Activated CD4-positive, alpha-beta memory T cell treated with anti-CD3 and anti-CD28 coated beads for 36 hours (primary cell): Measurements from ENCODE around the gene IFIT2. TPM values are rescaled to one million over a fixed set of nuclear protein-coding genes. Genes with fewer than 3 reads are reported as not detected.

ENCODE experiments used
- CTCF ChIA-PET: fragments of 350-600 bp; sonication (Branson Sonifier 250); formaldehyde crosslinking; loops from one replicate; lab custom pipeline; 2021; ENCODE audit warnings: antibody characterized with exemption, inconsistent platforms; lab: Charles Lee
- POLR2A ChIA-PET: fragments of 350-600 bp; sonication (Branson Sonifier 250); formaldehyde crosslinking; loops from one replicate; lab custom pipeline; 2021; ENCODE audit warnings: antibody characterized with exemption; lab: Charles Lee
- DNase-seq: peaks from one replicate; pipeline ENCODE4 v3.0.0-alpha.2; 2020
- H3K27ac Mint-ChIP-seq: one replicate; pipeline ENCODE4 v1.8.0; 2021; ENCODE audit warnings: mixed read lengths
- H3K27me3 Mint-ChIP-seq: one replicate; pipeline ENCODE4 v1.8.0; 2021; ENCODE audit warnings: mixed read lengths
- H3K36me3 Mint-ChIP-seq: one replicate; pipeline ENCODE4 v1.8.0; 2021; ENCODE audit warnings: mixed read lengths
- H3K4me1 Mint-ChIP-seq: one replicate; pipeline ENCODE4 v1.8.0; 2021; ENCODE audit warnings: low read depth, mixed read lengths
- H3K4me3 Mint-ChIP-seq: one replicate; pipeline ENCODE4 v1.8.0; 2021; ENCODE audit warnings: mild to moderate bottlenecking, mixed read lengths
- H3K9me3 Mint-ChIP-seq: one replicate; pipeline ENCODE4 v1.8.0; 2021; ENCODE audit warnings: mixed read lengths
- intact Hi-C: fragments of 100-400 bp; cut with micrococcal nuclease; formaldehyde crosslinking; loops from one replicate; pipeline ENCODE4 v1.15.1; 2023
- total RNA-seq, 2 experiments: library from RNA; stranded (reverse); gene quantifications; one replicate each; pipeline ENCODE4 v1.2.3, GENCODE V29; 2021

IFIT2 gene
- total RNA-seq, 2 experiments from 2014 or later, result 26.6 to 27.7 TPM

DNA sequence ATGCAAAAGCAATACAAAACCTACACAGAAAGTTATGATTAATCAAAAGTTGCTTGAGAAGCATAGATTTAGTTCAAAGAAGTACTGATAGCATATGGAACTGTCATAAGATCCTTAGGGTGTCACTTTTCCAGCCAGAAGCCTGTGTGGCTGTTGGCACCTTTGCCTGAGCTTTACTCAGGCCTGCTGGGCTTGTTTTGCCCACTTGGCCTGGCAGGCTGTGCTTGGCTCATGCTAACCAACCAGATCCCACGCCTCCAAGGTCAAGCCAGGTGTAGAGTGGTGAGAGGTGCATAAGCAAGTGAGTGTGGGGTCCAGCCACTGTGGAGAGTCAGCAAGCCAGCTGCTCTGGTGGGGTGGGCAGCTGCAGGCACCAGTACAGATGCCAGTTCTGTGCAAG, 38.3 kb upstream of the IFIT2 start:
- H3K4me3 Mint-ChIP-seq, result no peak overlapping the region
- peaks cover 4% of the 10 kb centered on the region for H3K4me1 Mint-ChIP-seq
- H3K27me3 Mint-ChIP-seq, result no peaks in the 10 kb centered on the region
- CTCF ChIA-PET, result no interaction called here
- H3K27ac Mint-ChIP-seq, result no peak overlapping the region
- no peak for DNase-seq
- H3K36me3 Mint-ChIP-seq, result peaks cover 3% of the 10 kb centered on the region
- POLR2A ChIA-PET, result no interaction called here
- intact Hi-C loops, result no loop called here
- no peaks in the 10 kb centered on the region for H3K9me3 Mint-ChIP-seq

DNA sequence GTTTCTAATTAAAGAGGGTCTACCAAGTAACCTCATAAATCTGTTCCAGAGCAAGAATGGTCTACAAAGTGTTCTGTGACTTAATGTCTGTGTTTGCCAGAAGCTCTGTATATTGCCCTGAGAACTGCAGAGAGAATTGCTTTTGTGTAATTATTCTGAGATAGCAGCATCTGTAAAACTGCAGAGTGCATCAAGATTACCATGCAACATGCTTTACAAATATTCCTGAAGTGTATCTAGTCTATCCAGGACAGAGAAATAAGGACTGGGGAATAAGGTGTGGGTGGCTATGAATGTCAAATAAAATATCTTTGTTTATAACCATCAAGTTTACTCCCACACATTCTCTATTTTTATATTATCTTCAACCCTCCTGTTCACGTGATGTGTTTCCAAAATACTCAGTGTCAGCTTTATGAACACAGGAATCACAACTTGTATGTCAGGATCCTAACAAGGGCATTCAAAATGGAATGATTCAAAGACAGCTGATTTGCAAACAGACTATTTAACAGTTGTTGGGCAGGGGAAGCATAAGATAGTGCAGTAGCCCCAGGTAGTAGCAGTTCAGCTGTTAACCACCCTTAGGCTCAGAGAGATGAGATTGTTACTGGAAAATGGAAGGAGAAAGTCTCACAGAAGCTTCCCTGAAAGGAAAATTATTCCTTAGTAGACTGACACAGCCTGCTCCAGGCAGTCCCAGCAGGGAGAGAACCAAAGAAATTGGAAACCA, 35.0 kb upstream of the IFIT2 start:
- CTCF ChIA-PET, result no interaction called here
- H3K36me3 Mint-ChIP-seq, result peaks cover 3% of the 10 kb centered on the region
- H3K27me3 Mint-ChIP-seq, result no peaks in the 10 kb centered on the region
- no peak for DNase-seq
- no peaks in the 10 kb centered on the region for H3K9me3 Mint-ChIP-seq
- H3K4me3 Mint-ChIP-seq, result no peak overlapping the region
- no peak overlapping the region for H3K27ac Mint-ChIP-seq
- intact Hi-C loops, result no loop called here
- H3K4me1 Mint-ChIP-seq, result no peaks in the 10 kb centered on the region
- POLR2A ChIA-PET, result no interaction called here

DNA sequence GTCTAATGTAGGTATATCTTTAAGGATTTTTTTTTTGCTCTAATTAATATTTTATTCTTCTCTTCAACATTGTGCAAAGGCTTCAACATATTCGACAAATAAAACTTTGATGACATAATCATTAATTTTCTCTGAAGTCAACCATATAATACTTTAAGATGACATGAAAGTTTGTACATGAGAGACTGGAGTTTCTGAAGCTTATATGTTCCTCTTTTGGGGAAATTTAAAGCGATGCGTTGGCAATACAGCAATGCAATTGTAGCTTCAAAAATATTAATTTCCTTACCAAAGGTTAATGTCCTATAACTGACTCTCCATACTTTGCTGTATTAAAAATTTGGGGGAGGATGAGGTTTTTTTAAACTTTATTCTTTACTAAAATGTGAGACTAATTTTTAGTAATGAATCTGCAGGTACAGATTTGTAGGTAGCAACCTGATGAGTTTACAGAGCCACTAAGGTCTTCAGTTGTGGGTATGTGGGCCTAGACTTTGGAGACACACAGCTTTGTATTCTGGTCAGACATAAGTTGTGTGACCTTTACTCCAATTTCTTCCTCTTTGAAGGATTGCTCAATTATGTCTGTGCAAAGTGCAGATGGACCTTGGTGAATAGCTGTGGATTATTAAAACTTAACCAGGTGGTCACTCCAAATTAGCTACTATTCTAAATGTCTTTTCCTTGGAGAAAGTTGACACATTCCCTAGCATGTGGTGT, 32.3 kb upstream of the IFIT2 start:
- ChIA-PET CTCF (no interaction called here), POLR2A (no interaction called here)
- H3K4me3 Mint-ChIP-seq, result no peak overlapping the region
- H3K27ac Mint-ChIP-seq, result no peak overlapping the region
- H3K27me3 Mint-ChIP-seq, result peaks cover 2% of the 10 kb centered on the region
- no peaks in the 10 kb centered on the region for H3K36me3 Mint-ChIP-seq
- intact Hi-C loops, result no loop called here
- DNase-seq, result no peak
- no peaks in the 10 kb centered on the region for H3K4me1 Mint-ChIP-seq
- no peaks in the 10 kb centered on the region for H3K9me3 Mint-ChIP-seq

DNA sequence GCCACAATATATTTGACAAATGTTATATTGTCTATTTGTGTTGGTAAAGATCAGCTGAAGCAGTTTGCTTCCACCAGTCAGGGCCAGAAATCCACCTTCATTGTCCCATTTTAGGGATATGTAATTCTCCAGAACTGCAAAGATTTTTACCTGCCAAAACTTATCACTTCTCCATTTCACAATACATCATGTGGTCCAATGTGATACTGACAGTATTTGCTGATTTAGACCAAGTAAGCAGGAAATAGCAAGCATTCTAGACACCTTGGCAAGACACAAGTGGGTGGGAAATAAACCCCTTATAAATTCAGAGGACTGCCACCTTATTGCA, 31.7 kb upstream of the IFIT2 start:
- H3K4me1 Mint-ChIP-seq, result no peaks in the 10 kb centered on the region
- no peaks in the 10 kb centered on the region for H3K9me3 Mint-ChIP-seq
- H3K27ac Mint-ChIP-seq, result no peak overlapping the region
- H3K27me3 Mint-ChIP-seq, result peaks cover 2% of the 10 kb centered on the region
- DNase-seq, result no peak
- H3K36me3 Mint-ChIP-seq, result no peaks in the 10 kb centered on the region
- intact Hi-C loops, result no loop called here
- ChIA-PET CTCF (no interaction called here), POLR2A (no interaction called here)
- H3K4me3 Mint-ChIP-seq, result no peak overlapping the region

DNA sequence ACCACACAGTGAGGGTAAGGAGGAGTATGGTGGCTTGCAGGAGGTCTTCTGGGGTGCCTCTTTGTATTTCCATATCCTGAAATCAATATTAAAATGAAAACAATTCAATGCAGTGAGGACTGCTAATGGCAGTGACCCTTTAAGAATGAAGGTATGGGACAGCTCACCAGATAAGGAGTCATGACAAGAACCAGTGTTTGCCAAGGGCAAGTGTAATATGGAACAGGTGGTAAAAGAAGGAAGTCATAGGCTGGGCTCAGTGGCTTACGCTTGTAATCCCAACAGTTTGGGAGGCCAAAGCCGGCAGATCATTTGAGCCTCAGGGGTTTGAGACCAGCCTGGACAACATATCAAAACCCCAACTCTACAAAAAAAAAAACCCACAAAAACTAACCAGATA, 30.3 kb upstream of the IFIT2 start:
- Mint-ChIP-seq H3K4me3 (no peak overlapping the region), H3K36me3 (no peaks in the 10 kb centered on the region), H3K27me3 (peaks cover 2% of the 10 kb centered on the region), H3K9me3 (no peaks in the 10 kb centered on the region), H3K4me1 (no peaks in the 10 kb centered on the region), H3K27ac (no peak overlapping the region)
- intact Hi-C loops, result no loop called here
- no peak for DNase-seq
- ChIA-PET CTCF (no interaction called here), POLR2A (no interaction called here)

DNA sequence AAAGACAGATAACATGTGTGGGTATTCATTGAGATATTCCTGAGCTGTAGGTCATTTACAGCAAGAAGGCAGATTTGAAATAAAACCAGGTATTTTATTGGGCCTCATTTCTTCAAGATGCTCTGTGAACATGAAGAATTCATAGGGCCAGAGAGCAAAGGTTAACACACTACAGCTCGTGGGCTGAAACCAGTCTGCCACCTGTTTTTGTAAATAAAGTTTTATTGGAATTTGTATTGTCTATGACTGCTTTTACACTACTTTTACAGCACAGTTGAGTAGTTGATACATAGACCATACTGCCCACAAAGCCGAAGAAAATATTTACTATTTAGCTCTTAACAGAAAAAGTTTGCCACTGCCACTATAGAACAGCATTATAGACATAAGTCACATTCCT, 28.2 kb upstream of the IFIT2 start:
- DNase-seq, result no peak
- H3K4me3 Mint-ChIP-seq, result no peak overlapping the region
- no peak overlapping the region for H3K27ac Mint-ChIP-seq
- H3K36me3 Mint-ChIP-seq, result no peaks in the 10 kb centered on the region
- H3K27me3 Mint-ChIP-seq, result peaks cover 2% of the 10 kb centered on the region
- no peaks in the 10 kb centered on the region for H3K9me3 Mint-ChIP-seq
- POLR2A ChIA-PET, result no interaction called here
- intact Hi-C loops, result no loop called here
- H3K4me1 Mint-ChIP-seq, result no peaks in the 10 kb centered on the region
- CTCF ChIA-PET, result no interaction called here

DNA sequence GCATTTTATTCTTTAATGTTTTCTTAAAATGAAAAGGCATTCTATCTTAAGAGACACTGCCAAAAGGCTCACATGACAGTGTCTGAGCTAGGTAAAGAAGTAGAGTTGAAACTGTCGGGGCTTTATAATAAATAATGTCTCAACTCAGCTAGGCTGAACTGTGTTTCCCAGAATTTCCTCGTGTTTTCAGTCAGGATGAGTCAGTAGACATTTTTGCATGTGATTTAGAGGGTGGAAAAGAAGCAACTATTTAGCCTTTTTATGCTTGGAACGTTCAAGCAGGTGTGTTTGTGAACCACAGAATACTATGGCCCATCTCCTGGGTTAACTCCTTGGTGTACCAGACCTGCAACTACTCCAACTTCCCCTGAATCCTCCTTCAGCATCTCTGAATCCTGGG, 26.9 kb upstream of the IFIT2 start:
- H3K4me1 Mint-ChIP-seq, result no peaks in the 10 kb centered on the region
- ChIA-PET CTCF (no interaction called here), POLR2A (no interaction called here)
- H3K36me3 Mint-ChIP-seq, result no peaks in the 10 kb centered on the region
- no peaks in the 10 kb centered on the region for H3K9me3 Mint-ChIP-seq
- no peak for DNase-seq
- H3K4me3 Mint-ChIP-seq, result no peak overlapping the region
- H3K27me3 Mint-ChIP-seq, result peaks cover 2% of the 10 kb centered on the region
- intact Hi-C loops, result no loop called here
- H3K27ac Mint-ChIP-seq, result no peak overlapping the region

DNA sequence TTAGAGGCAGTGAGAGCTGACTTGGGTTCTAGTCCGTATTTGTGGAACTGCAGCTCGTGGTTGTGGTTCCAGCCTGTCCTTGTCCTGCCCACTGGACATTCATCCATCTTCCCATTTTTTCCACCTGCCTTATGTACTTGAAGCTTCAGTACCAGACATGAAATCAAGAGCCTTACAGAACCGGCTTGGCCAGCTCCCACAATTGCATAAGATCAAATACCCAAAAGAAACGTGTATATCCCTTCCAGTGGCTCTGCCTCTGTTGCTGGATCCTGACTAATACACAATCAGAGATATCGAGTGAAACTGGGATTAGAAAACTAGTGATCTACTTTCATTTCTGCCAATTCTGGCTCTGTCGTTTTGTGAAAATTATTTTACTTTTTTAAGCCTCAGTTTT, 26.5 kb upstream of the IFIT2 start:
- peaks cover 2% of the 10 kb centered on the region for H3K27me3 Mint-ChIP-seq
- H3K27ac Mint-ChIP-seq, result no peak overlapping the region
- H3K4me1 Mint-ChIP-seq, result no peaks in the 10 kb centered on the region
- intact Hi-C loops, result no loop called here
- H3K9me3 Mint-ChIP-seq, result no peaks in the 10 kb centered on the region
- no peak overlapping the region for H3K4me3 Mint-ChIP-seq
- DNase-seq, result no peak
- ChIA-PET POLR2A (no interaction called here), CTCF (no interaction called here)
- no peaks in the 10 kb centered on the region for H3K36me3 Mint-ChIP-seq

DNA sequence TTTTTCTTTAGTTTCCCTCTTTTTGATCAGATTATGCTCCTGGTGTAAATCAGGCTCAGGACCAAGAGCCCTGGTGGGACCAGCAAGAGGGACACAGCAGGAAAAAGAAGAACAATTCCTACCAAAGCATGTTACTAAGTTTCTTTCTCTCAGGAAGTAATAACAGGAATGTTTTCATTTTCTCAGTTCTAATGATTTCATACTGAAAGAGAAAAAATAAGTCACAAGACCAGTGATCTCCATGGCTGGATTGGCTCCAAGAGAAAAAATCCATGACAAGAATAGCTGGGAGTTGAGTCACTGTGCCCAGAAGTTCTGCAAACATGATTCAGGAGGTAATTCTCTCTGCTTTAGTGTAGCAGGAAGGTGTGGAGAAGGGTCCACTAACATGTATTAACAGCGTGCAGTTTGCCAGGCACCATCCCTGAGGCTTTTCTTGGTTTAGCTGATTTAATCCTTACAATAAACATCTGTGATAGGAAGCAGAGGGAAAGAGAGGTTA, 23.8 kb upstream of the IFIT2 start:
- no peaks in the 10 kb centered on the region for H3K9me3 Mint-ChIP-seq
- no peak overlapping the region for H3K4me3 Mint-ChIP-seq
- intact Hi-C loops, result no loop called here
- H3K27me3 Mint-ChIP-seq, result no peaks in the 10 kb centered on the region
- H3K4me1 Mint-ChIP-seq, result no peaks in the 10 kb centered on the region
- ChIA-PET POLR2A (no interaction called here), CTCF (no interaction called here)
- H3K36me3 Mint-ChIP-seq, result no peaks in the 10 kb centered on the region
- no peak overlapping the region for H3K27ac Mint-ChIP-seq
- no peak for DNase-seq

DNA sequence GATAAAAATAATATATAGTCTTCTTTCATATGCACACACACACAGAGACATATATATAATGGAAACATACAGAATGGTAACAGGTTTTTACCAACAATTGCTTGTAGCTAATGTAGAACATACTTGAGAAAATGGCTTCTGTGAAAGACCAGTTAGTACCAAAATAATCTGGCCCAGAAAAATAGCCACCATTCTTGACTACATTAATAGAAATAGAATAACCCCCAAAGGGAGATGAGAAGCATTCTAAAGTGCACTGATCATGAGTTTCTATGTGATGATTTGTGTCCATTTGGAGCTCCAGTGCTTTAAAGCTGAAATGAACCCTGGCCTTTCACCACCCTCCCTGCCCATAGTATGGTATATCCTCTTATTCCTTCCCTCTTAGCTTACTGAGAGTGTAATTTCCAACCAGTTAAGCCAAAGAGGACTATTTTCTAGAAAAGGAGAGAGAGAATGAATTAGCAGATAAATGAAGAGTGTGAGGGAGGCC, 22.9 kb upstream of the IFIT2 start:
- Mint-ChIP-seq H3K4me1 (no peaks in the 10 kb centered on the region), H3K36me3 (no peaks in the 10 kb centered on the region), H3K27me3 (no peaks in the 10 kb centered on the region), H3K27ac (no peak overlapping the region), H3K9me3 (no peaks in the 10 kb centered on the region), H3K4me3 (no peak overlapping the region)
- CTCF ChIA-PET, result no interaction called here
- intact Hi-C loops, result no loop called here
- no peak for DNase-seq
- POLR2A ChIA-PET, result no interaction called here

DNA sequence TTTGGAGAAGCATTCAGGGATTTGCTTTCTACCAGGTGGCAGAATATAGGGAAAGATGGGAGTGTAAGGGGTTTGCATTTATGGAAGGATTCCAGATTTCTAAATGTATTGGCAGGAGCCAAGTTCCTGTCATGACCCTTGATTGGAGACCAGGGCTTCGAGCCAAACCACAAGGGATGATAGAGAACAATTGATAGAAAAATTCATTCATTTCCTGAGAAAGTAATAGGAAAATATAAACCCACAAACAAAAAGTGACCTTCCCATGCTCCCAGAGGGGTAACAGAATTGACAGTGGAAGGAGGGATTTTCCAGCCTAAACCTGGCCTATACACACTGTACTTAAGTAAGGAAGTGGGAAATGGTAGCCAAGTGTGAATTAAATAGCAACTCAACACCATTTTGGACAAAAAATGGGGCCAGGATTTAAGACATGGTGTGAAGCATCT, 22.4 kb upstream of the IFIT2 start:
- H3K4me3 Mint-ChIP-seq, result no peak overlapping the region
- H3K36me3 Mint-ChIP-seq, result no peaks in the 10 kb centered on the region
- intact Hi-C loops, result no loop called here
- ChIA-PET POLR2A (no interaction called here), CTCF (no interaction called here)
- no peak overlapping the region for H3K27ac Mint-ChIP-seq
- H3K27me3 Mint-ChIP-seq, result no peaks in the 10 kb centered on the region
- DNase-seq, result no peak
- H3K9me3 Mint-ChIP-seq, result no peaks in the 10 kb centered on the region
- no peaks in the 10 kb centered on the region for H3K4me1 Mint-ChIP-seq

DNA sequence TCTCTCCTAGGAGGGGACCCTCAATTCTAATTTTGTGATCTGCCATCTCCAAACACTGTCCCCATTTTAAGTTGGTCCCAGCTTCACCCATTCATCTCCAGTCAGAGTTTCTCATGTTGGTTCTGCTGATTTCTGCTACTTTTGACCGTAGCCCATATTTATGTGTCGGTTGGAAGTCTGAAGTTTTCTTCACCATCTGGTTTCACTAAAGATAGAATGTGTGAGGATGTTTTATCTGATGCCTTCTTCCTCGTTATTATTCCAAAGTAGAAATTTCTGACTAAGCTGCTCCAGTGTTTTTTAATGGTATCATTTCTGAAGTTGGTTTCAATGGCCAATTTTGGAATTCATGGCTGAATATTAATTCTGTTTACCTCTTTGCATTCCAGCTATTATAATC, 21.3 kb upstream of the IFIT2 start:
- DNase-seq, result no peak
- no peaks in the 10 kb centered on the region for H3K9me3 Mint-ChIP-seq

More for the DNA sequence above, 21.3 kb upstream of the IFIT2 start:
- Mint-ChIP-seq H3K27me3 (no peaks in the 10 kb centered on the region), H3K36me3 (no peaks in the 10 kb centered on the region), H3K4me1 (no peaks in the 10 kb centered on the region), H3K4me3 (no peak overlapping the region), H3K27ac (no peak overlapping the region)
- ChIA-PET POLR2A (no interaction called here), CTCF (no interaction called here)
- intact Hi-C loops, result no loop called here
